ENCODE data around the gene NOTCH4. TPM values are rescaled to one million over a fixed set of nuclear protein-coding genes. Genes with fewer than 3 reads are reported as not detected.

NOTCH4 gene
- total and polyA plus RNA-seq, 2 of the 4 experiments (the other 2 are of a cell fraction) = 0.96 to 1.3 TPM

- in situ Hi-C loops (cut with MboI; ENCODE audit: low sequenced_read_pairs) = no loop called here
- no peak overlapping the region for H3K27ac ChIP-seq (ENCODE audit: insufficient read depth, low read length)
- H2BK15ac ChIP-seq (ENCODE audit: low read depth, low read length) = no peak overlapping the region; the same call in 2 of the 3 replicates
- no peak overlapping the region for H3K4ac ChIP-seq (ENCODE audit: low read depth, low read length)
- H4K8ac ChIP-seq (ENCODE audit: low read depth in 2 of 2, low read length in 2 of 2) = no peak overlapping the region
- H3K4me3 ChIP-seq (ENCODE audit: insufficient read depth, low read depth, low read length) = no peak overlapping the region
- H3K79me1 ChIP-seq (ENCODE audit: low read depth in 1 of 2, low read length in 2 of 2) = no peaks in the 10 kb centered on the region
- peaks cover 2% of the 10 kb centered on the region; the same call in 1 of the 2 replicates for H3K36me3 ChIP-seq (ENCODE audit: control insufficient read depth, insufficient read depth, low read length)
- no peak overlapping the region for H2BK120ac ChIP-seq (ENCODE audit: low read depth, low read length)
- H3K9me1 ChIP-seq (ENCODE audit: insufficient read depth, low read length) = 0 out of 2 replicates have a peak, but pooled peaks cover 3% of the 10 kb centered on the region
- H3K4me2 ChIP-seq (ENCODE audit: low read depth, low read length) = no peak overlapping the region
- H3K4me1 ChIP-seq (ENCODE audit: control insufficient read depth, insufficient read depth, low read length) = peaks cover 4% of the 10 kb centered on the region; the same call in 1 of the 2 replicates
- WGBS, 2 experiments (ENCODE audit: extremely low coverage in 2 of 2, insufficient read length in 1 of 2) = no CpG with 5 or more reads among the region's 1 CpG
- no peak for TF ChIP-seq NFE2L2 (IDR thresholded peaks at IDR 0.05; ENCODE audit: low read depth, low read length)
- no peak for TF ChIP-seq SMC3 (IDR thresholded peaks at IDR 0.05; ENCODE audit: low read depth, low read length)
- peak; percentile 54; the same call in 1 of the 2 replicates for TF ChIP-seq CEBPB (IDR thresholded peaks at IDR 0.05; ENCODE audit: low read depth, low read length)
- no peak for TF ChIP-seq FOS (IDR thresholded peaks at IDR 0.05; ENCODE audit: low read depth, low read length)
- no peak for TF ChIP-seq RCOR1 (IDR thresholded peaks at IDR 0.05; ENCODE audit: insufficient replicate concordance, low read length)
- TF ChIP-seq CTCF (conservative IDR thresholded peaks at IDR 0.05; ENCODE audit: low read depth, low read length) = no peak
- TF ChIP-seq RAD21 (IDR thresholded peaks at IDR 0.05; ENCODE audit: low read length) = no peak
- no peak for TF ChIP-seq POLR2A (IDR thresholded peaks at IDR 0.05; ENCODE audit: low read depth, low read length)
- no peak overlapping the region for H2AK9ac ChIP-seq (replicated peaks; ENCODE audit: low read depth, low read length, poor library complexity)
- H3K18ac ChIP-seq (ENCODE audit: low read depth, low read length) = no peak overlapping the region
- ChIA-PET POLR2A (ENCODE audit: unreplicated experiment) (no interaction called here), CTCF (interaction anchor here (0.9 kb wide), 2 partner anchors 10 kb away, joined by 3 to 4 read pairs; no protein-coding TSS in a partner anchor)
- H4K91ac ChIP-seq (ENCODE audit: insufficient read depth, low read depth, low read length) = no peak overlapping the region
- H3K23ac ChIP-seq (ENCODE audit: low read depth, low read length) = no peak overlapping the region
- ATAC-seq (ENCODE audit: low read depth) (no peak), DNase-seq (no peak)
- H2AK5ac ChIP-seq (ENCODE audit: low read depth, low read length) = no peak overlapping the region
- H4K5ac ChIP-seq (ENCODE audit: low read depth, low read length) = no peak overlapping the region
- no TSS peak for BruUV-seq (replicated peaks)
- H2BK20ac ChIP-seq (ENCODE audit: low read depth, low read length) = peak overlapping the region; percentile 4; the same call in 1 of the 2 replicates
- H3K9me3 ChIP-seq (ENCODE audit: control insufficient read depth, insufficient read depth, low read length) = peaks cover 2% of the 10 kb centered on the region; the same call in 1 of the 2 replicates
- peaks cover 27% of the 10 kb centered on the region for H3K27me3 ChIP-seq (ENCODE audit: control insufficient read depth, insufficient read depth, low read length)
- intact Hi-C loops (cut with micrococcal nuclease) = no loop called here
- dilution Hi-C loops (cut with HindIII; ENCODE audit: low sequenced_read_pairs, unreplicated experiment) = no loop called here
- H3K14ac ChIP-seq (replicated peaks; ENCODE audit: low read depth, low read length) = no peak overlapping the region
- H2AFZ ChIP-seq (replicated peaks; ENCODE audit: low read length, poor library complexity) = no peak overlapping the region
- no peaks in the 10 kb centered on the region for H4K20me1 ChIP-seq (ENCODE audit: insufficient read depth, low read length)
- H3K56ac ChIP-seq (ENCODE audit: extremely low read depth, insufficient read depth, low read length) = no peak overlapping the region
- no peak overlapping the region for H2BK5ac ChIP-seq (ENCODE audit: low read depth, low read length, poor library complexity, severe bottlenecking)
- 0 out of 2 replicates have a peak overlapping the region, but pooled peaks have one; percentile 17 for H3K9ac ChIP-seq (ENCODE audit: low read depth, low read length)
Measured at GRCh38 chr6:32146287-32146686, 77.6 kb downstream of the NOTCH4 start.

Small RNAs within 50 kb of the gene (microRNA-seq; reads per million reads assigned to microRNA genes)
- not detected for gene AL662884.1 (ENCODE audit: insufficient read depth, insufficient read length)
- 4.7 reads per million, percentile 8 among the genes with 10 or more reads in this experiment for gene MIR6721 (ENCODE audit: unreplicated experiment)
- 0 reads per million in 2 experiments for gene MIR6833 (ENCODE audit: insufficient read depth in 1 of 2, insufficient read length in 1 of 2, unreplicated experiment in 1 of 2)

Small RNAs within 50 kb of the gene (small RNA-seq; reads per million reads assigned to genes)
- 0 reads per million in 5 experiments for gene AL662884.1
- 0 to 0.04 (median 0) reads per million in 5 experiments for gene MIR6833

Other genes with a start within 250 kb of the NOTCH4 start
- 0.83 and 0.90 TPM in 2 replicates for gene C4A, start 242.0 kb downstream of the NOTCH4 start, total RNA-seq (2012; rRNA removed)
- gene C4A, start 242.0 kb downstream of the NOTCH4 start, polyA plus RNA-seq (2012; rRNA removed) = 3.6 and 3.8 TPM in 2 replicates
- gene C4B, start 209.3 kb downstream of the NOTCH4 start, total RNA-seq (2012; rRNA removed) = 0.54 and 0.56 TPM in 2 replicates
- gene C4B, start 209.3 kb downstream of the NOTCH4 start, polyA plus RNA-seq (2012; rRNA removed) = 4.2 and 4.4 TPM in 2 replicates
- gene CYP21A2, start 185.7 kb downstream of the NOTCH4 start, total RNA-seq (2012; rRNA removed) = not detected in 2 replicates
- 0.03 and 0.10 TPM in 2 replicates for gene CYP21A2, start 185.7 kb downstream of the NOTCH4 start, polyA plus RNA-seq (2012; rRNA removed)
- gene TNXB, start 114.7 kb downstream of the NOTCH4 start, total RNA-seq (2012; rRNA removed) = under 0.01 TPM in 1 of 2 replicates, not detected in the other
- 0.05 and 0.42 TPM in 2 replicates for gene TNXB, start 114.7 kb downstream of the NOTCH4 start, polyA plus RNA-seq (2012; rRNA removed)
- 5.3 and 7.9 TPM in 2 replicates for gene ATF6B, start 95.8 kb downstream of the NOTCH4 start, total RNA-seq (2012; rRNA removed)
- 62.6 and 69.6 TPM in 2 replicates for gene ATF6B, start 95.8 kb downstream of the NOTCH4 start, polyA plus RNA-seq (2012; rRNA removed)
- 5.8 and 5.9 TPM in 2 replicates for gene FKBPL, start 93.8 kb downstream of the NOTCH4 start, total RNA-seq (2012; rRNA removed)
- 3.4 and 3.6 TPM in 2 replicates for gene FKBPL, start 93.8 kb downstream of the NOTCH4 start, polyA plus RNA-seq (2012; rRNA removed)
- gene PRRT1, start 72.1 kb downstream of the NOTCH4 start, total RNA-seq (2012; rRNA removed) = not detected in 2 replicates
- 0.87 and 0.99 TPM in 2 replicates for gene PRRT1, start 72.1 kb downstream of the NOTCH4 start, polyA plus RNA-seq (2012; rRNA removed)
- gene PPT2, start 69.9 kb downstream of the NOTCH4 start, total RNA-seq (2012; rRNA removed) = 2.2 and 3.2 TPM in 2 replicates
- 16.2 and 18.7 TPM in 2 replicates for gene PPT2, start 69.9 kb downstream of the NOTCH4 start, polyA plus RNA-seq (2012; rRNA removed)
- gene EGFL8, start 59.5 kb downstream of the NOTCH4 start, total RNA-seq (2012; rRNA removed) = 0.18 and 0.28 TPM in 2 replicates
- 4.7 and 5.7 TPM in 2 replicates for gene EGFL8, start 59.5 kb downstream of the NOTCH4 start, polyA plus RNA-seq (2012; rRNA removed)
- gene AGPAT1, start 48.0 kb downstream of the NOTCH4 start, total RNA-seq (2012; rRNA removed) = 27.2 TPM in 2 replicates
- 116 and 126 TPM in 2 replicates for gene AGPAT1, start 48.0 kb downstream of the NOTCH4 start, polyA plus RNA-seq (2012; rRNA removed)
- 18.8 and 28.1 TPM in 2 replicates for gene RNF5, start 45.7 kb downstream of the NOTCH4 start, total RNA-seq (2012; rRNA removed)
- 34.1 and 41.4 TPM in 2 replicates for gene RNF5, start 45.7 kb downstream of the NOTCH4 start, polyA plus RNA-seq (2012; rRNA removed)
- gene AGER, start 39.8 kb downstream of the NOTCH4 start, total RNA-seq (2012; rRNA removed) = 0.18 and 0.28 TPM in 2 replicates
- gene AGER, start 39.8 kb downstream of the NOTCH4 start, polyA plus RNA-seq (2012; rRNA removed) = 4.2 and 4.9 TPM in 2 replicates
- gene PBX2, start 33.9 kb downstream of the NOTCH4 start, total RNA-seq (2012; rRNA removed) = 13.9 and 17.7 TPM in 2 replicates
- 56.8 and 58.0 TPM in 2 replicates for gene PBX2, start 33.9 kb downstream of the NOTCH4 start, polyA plus RNA-seq (2012; rRNA removed)
- gene GPSM3, start 31.4 kb downstream of the NOTCH4 start, total RNA-seq (2012; rRNA removed) = 3.0 and 3.9 TPM in 2 replicates
- 9.8 and 12.2 TPM in 2 replicates for gene GPSM3, start 31.4 kb downstream of the NOTCH4 start, polyA plus RNA-seq (2012; rRNA removed)
- not detected in 2 replicates for gene TSBP1, start 147.8 kb upstream of the NOTCH4 start, total RNA-seq (2012; rRNA removed)
- gene TSBP1, start 147.8 kb upstream of the NOTCH4 start, polyA plus RNA-seq (2012; rRNA removed) = not detected in 2 replicates
- not detected in 2 replicates for gene BTNL2, start 183.1 kb upstream of the NOTCH4 start, total RNA-seq (2012; rRNA removed)
- gene BTNL2, start 183.1 kb upstream of the NOTCH4 start, polyA plus RNA-seq (2012; rRNA removed) = not detected in 2 replicates
- not detected in 2 replicates for gene HLA-DRA, start 215.8 kb upstream of the NOTCH4 start, total RNA-seq (2012; rRNA removed)
- gene HLA-DRA, start 215.8 kb upstream of the NOTCH4 start, polyA plus RNA-seq (2012; rRNA removed) = not detected in 2 replicates